ENCODE measurements around the gene ARMC7. TPM values are rescaled to one million over a fixed set of nuclear protein-coding genes. Genes with fewer than 3 reads are reported as not detected.

The ARMC7 gene
- total and polyA plus RNA-seq, 11 donors: 3.9 to 7.9 (median 5.2) TPM

DNA sequence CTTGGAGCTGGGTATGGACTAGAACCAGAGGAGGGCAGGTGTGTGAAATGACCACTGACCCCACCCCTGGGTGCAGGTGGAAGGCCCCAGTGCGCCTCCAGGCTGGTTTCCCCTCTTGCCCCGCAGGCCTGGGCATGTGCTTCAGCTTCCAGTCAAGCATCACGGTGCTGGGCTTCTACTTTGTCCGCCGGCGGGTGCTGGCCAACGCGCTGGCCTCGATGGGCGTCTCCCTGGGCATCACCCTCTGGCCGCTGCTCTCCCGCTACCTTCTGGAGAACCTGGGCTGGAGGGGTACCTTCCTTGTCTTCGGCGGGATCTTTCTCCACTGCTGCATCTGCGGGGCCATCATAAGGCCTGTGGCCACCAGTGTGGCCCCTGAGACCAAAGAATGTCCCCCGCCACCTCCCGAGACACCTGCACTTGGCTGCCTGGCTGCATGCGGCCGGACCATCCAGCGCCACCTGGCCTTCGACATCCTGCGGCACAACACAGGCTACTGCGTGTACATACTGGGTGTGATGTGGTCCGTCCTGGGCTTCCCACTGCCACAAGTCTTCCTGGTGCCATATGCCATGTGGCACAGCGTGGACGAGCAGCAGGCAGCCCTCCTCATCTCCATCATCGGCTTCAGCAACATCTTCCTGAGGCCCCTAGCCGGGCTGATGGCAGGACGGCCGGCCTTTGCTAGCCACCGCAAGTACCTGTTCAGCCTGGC, 9.7 kb upstream of the ARMC7 start:
- TF ChIP-seq POLR2A (IDR thresholded peaks at IDR 0.05) (no peak), CTCF (IDR thresholded peaks at IDR 0.05) (no peak)
- 97 to 99% (median 97%) methylated on average over 22 to 31 of the region's 31 CpGs for WGBS, 4 donors
- Histone ChIP-seq H3K9me3 (no peaks in the 10 kb centered on the region), H3K4me1 (peaks cover 0 to 15% (median 7%) of the 10 kb centered on the region in 12 donors), H3K36me3 (peaks cover 0 to 36% (median 14%) of the 10 kb centered on the region in 9 donors), H3K4me3 (no peak overlapping the region), H3K27ac (no peak overlapping the region), H3K27me3 (no peaks in the 10 kb centered on the region)
- ATAC-seq: no peak
- DNase-seq: no peak
- intact Hi-C loops (cut with DNase I): loop anchor here in 1 of 10 donors (5.0 kb wide), 1 partner anchor 38 kb away; no protein-coding TSS in a partner anchor

- no peaks in the 10 kb centered on the region for H3K9me3 ChIP-seq
- DNase-seq: no peak
- no peaks in the 10 kb centered on the region for H3K27me3 ChIP-seq
- no peak overlapping the region for H3K4me3 ChIP-seq
- H3K4me1 ChIP-seq: peaks cover 0 to 10% (median 2%) of the 10 kb centered on the region in 12 donors
- TF ChIP-seq CTCF (IDR thresholded peaks at IDR 0.05) (no peak), POLR2A (IDR thresholded peaks at IDR 0.05) (no peak)
- WGBS, 4 donors: 71 to 80% (median 75%) methylated on average over 12 of the region's 12 CpGs
- ATAC-seq: no peak
- H3K27ac ChIP-seq: no peak overlapping the region
- intact Hi-C loops (cut with DNase I): loop anchor here in 1 of 10 donors (5.0 kb wide), 1 partner anchor 40 kb away; no protein-coding TSS in a partner anchor
- peaks cover 0 to 37% (median 14%) of the 10 kb centered on the region in 9 donors for H3K36me3 ChIP-seq
Measured at GRCh38 chr17:75102385-75102821, 7.4 kb upstream of the ARMC7 start.

DNA sequence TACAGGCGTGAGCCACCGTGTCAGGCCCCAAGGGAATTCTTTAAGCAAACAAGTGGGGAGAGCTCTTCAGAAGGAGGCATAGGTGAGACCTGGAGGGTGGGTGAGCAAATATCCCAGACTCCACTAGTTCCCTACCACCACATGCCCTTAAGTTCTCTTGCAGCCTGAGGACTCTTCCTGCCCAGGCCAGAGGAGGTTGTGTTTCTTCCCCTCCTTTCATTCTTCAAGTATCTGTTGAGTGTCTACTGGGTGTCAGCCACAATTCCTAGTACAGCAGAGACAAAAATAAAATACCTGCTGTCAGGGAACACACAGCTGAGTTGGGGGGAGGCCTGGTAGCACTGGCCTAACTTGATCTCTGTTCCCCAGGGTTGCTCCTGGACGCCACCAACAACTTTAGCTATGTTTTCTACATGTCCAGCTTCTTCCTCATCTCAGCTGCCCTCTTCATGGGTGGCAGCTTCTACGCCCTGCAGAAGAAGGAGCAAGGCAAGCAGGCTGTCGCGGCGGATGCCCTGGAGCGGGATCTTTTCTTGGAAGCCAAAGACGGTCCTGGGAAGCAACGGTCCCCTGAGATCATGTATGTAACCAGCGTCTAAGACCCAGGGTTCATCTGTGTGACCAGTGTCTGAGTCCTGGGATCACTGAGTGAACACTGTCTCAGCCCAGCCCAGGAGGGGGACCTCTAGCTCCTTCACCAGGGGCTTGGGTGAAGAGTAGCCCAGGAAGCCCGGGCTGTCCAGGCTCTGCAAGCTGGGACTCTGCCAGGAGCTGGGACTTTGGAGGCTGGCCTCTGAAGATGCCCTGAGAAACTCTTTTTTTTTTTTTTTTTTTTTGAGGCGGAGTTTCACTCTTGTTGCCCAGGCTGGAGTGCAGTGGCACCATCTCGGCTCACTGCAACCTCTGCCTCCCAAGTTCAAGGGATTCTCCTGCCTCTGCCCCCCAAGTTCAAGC, 5.9 kb upstream of the ARMC7 start:
- Histone ChIP-seq H3K4me3 (no peak overlapping the region), H3K9me3 (no peaks in the 10 kb centered on the region), H3K4me1 (peaks cover 0 to 10% (median 4%) of the 10 kb centered on the region in 12 donors), H3K27me3 (no peaks in the 10 kb centered on the region), H3K27ac (peak overlapping the region in 3 of 12 donors; percentile 7 to 31 (median 7)), H3K36me3 (peaks cover 0 to 28% (median 12%) of the 10 kb centered on the region in 9 donors)
- ATAC-seq: peak in 3 of 4 donors; percentile 13 to 49 (median 23)
- TF ChIP-seq CTCF (IDR thresholded peaks at IDR 0.05) (no peak), POLR2A (IDR thresholded peaks at IDR 0.05) (no peak)
- 76 to 84% (median 79%) methylated on average over 14 of the region's 14 CpGs for WGBS, 4 donors
- no peak for DNase-seq
- intact Hi-C loops (cut with DNase I): loop anchor here in 1 of 10 donors (5.0 kb wide), 1 partner anchor 42 kb away; no protein-coding TSS in a partner anchor

All from heart left ventricle (tissue), 16 donors.